Measurements from ENCODE around the gene ACVR2B.

DNA sequence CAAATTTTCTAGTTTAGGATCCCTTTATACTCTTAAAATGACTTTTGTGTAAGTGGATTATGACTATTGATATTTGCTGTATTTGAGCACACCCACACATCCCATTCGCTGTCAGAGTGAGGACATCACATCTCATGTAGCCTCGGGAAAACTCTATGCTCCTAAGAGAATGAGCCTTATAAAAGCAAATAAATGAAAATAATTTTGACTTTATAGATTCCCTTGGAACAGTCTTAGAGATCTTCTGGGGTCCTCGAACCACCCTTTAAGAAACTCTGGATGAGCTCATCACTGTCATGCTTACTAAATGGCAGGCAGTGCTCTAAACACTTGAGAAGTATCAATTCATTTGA is 26.4 kb downstream of the ACVR2B start:
- TF ChIP-seq, protein P1, sequence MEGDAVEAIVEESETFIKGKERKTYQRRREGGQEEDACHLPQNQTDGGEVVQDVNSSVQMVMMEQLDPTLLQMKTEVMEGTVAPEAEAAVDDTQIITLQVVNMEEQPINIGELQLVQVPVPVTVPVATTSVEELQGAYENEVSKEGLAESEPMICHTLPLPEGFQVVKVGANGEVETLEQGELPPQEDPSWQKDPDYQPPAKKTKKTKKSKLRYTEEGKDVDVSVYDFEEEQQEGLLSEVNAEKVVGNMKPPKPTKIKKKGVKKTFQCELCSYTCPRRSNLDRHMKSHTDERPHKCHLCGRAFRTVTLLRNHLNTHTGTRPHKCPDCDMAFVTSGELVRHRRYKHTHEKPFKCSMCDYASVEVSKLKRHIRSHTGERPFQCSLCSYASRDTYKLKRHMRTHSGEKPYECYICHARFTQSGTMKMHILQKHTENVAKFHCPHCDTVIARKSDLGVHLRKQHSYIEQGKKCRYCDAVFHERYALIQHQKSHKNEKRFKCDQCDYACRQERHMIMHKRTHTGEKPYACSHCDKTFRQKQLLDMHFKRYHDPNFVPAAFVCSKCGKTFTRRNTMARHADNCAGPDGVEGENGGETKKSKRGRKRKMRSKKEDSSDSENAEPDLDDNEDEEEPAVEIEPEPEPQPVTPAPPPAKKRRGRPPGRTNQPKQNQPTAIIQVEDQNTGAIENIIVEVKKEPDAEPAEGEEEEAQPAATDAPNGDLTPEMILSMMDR (CRISPR knock-in tag; IDR thresholded peaks at IDR 0.05) = no peak
- no peak for TF ChIP-seq FOXC1 (CRISPR knock-in tag; IDR thresholded peaks at IDR 0.05; ENCODE audit: borderline replicate concordance)
- no peak for TF ChIP-seq RXRA (CRISPR knock-in tag; IDR thresholded peaks at IDR 0.05)
- TF ChIP-seq TBP (CRISPR knock-in tag; IDR thresholded peaks at IDR 0.05) = no peak
- TF ChIP-seq, protein P2, sequence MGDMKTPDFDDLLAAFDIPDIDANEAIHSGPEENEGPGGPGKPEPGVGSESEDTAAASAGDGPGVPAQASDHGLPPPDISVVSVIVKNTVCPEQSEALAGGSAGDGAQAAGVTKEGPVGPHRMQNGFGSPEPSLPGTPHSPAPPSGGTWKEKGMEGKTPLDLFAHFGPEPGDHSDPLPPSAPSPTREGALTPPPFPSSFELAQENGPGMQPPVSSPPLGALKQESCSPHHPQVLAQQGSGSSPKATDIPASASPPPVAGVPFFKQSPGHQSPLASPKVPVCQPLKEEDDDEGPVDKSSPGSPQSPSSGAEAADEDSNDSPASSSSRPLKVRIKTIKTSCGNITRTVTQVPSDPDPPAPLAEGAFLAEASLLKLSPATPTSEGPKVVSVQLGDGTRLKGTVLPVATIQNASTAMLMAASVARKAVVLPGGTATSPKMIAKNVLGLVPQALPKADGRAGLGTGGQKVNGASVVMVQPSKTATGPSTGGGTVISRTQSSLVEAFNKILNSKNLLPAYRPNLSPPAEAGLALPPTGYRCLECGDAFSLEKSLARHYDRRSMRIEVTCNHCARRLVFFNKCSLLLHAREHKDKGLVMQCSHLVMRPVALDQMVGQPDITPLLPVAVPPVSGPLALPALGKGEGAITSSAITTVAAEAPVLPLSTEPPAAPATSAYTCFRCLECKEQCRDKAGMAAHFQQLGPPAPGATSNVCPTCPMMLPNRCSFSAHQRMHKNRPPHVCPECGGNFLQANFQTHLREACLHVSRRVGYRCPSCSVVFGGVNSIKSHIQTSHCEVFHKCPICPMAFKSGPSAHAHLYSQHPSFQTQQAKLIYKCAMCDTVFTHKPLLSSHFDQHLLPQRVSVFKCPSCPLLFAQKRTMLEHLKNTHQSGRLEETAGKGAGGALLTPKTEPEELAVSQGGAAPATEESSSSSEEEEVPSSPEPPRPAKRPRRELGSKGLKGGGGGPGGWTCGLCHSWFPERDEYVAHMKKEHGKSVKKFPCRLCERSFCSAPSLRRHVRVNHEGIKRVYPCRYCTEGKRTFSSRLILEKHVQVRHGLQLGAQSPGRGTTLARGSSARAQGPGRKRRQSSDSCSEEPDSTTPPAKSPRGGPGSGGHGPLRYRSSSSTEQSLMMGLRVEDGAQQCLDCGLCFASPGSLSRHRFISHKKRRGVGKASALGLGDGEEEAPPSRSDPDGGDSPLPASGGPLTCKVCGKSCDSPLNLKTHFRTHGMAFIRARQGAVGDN (CRISPR knock-in tag; IDR thresholded peaks at IDR 0.05) = no peak
- TF ChIP-seq, protein P3, sequence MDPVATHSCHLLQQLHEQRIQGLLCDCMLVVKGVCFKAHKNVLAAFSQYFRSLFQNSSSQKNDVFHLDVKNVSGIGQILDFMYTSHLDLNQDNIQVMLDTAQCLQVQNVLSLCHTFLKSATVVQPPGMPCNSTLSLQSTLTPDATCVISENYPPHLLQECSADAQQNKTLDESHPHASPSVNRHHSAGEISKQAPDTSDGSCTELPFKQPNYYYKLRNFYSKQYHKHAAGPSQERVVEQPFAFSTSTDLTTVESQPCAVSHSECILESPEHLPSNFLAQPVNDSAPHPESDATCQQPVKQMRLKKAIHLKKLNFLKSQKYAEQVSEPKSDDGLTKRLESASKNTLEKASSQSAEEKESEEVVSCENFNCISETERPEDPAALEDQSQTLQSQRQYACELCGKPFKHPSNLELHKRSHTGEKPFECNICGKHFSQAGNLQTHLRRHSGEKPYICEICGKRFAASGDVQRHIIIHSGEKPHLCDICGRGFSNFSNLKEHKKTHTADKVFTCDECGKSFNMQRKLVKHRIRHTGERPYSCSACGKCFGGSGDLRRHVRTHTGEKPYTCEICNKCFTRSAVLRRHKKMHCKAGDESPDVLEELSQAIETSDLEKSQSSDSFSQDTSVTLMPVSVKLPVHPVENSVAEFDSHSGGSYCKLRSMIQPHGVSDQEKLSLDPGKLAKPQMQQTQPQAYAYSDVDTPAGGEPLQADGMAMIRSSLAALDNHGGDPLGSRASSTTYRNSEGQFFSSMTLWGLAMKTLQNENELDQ (CRISPR knock-in tag; IDR thresholded peaks at IDR 0.05; ENCODE audit: borderline replicate concordance) = no peak

Measured in HepG2 (cell line).